ENCODE data around the gene TBC1D2.

Gene TBC1D2

GRCh38 chr9:98190757-98191105, 64.7 kb downstream of the TBC1D2 start:
- no peak overlapping the region for H3K4me3 ChIP-seq (replicated peaks; ENCODE audit: low read depth, low read length)
- DNase-seq (ENCODE audit: extremely low read depth, low read depth) = no peak
- TF ChIP-seq CTCF (IDR thresholded peaks at IDR 0.05; ENCODE audit: low read depth, low read length, missing control alignments) = no peak

- DNase-seq (ENCODE audit: extremely low read depth, low read depth) = no peak
- H3K4me3 ChIP-seq (replicated peaks; ENCODE audit: low read depth, low read length) = no peak overlapping the region
- TF ChIP-seq CTCF (IDR thresholded peaks at IDR 0.05; ENCODE audit: low read depth, low read length, missing control alignments) = no peak
Observed at GRCh38 chr9:98189412-98189811, 66.0 kb downstream of the TBC1D2 start.

GRCh38 chr9:98187926-98188325, 67.5 kb downstream of the TBC1D2 start:
- no peak for TF ChIP-seq CTCF (IDR thresholded peaks at IDR 0.05; ENCODE audit: low read depth, low read length, missing control alignments)
- DNase-seq (ENCODE audit: extremely low read depth, low read depth) = no peak
- H3K4me3 ChIP-seq (replicated peaks; ENCODE audit: low read depth, low read length) = no peak overlapping the region

GRCh38 chr9:98186236-98186635, 69.2 kb downstream of the TBC1D2 start:
- H3K4me3 ChIP-seq (replicated peaks; ENCODE audit: low read depth, low read length) = no peak overlapping the region
- TF ChIP-seq CTCF (IDR thresholded peaks at IDR 0.05; ENCODE audit: low read depth, low read length, missing control alignments) = no peak
- no peak for DNase-seq (ENCODE audit: extremely low read depth, low read depth)

- no peak overlapping the region for H3K4me3 ChIP-seq (replicated peaks; ENCODE audit: low read depth, low read length)
- no peak for TF ChIP-seq CTCF (IDR thresholded peaks at IDR 0.05; ENCODE audit: low read depth, low read length, missing control alignments)
- DNase-seq (ENCODE audit: extremely low read depth, low read depth) = no peak
Observed at GRCh38 chr9:98185611-98186171, 69.8 kb downstream of the TBC1D2 start.

GRCh38 chr9:98185021-98185567, 70.4 kb downstream of the TBC1D2 start:
- no peak overlapping the region for H3K4me3 ChIP-seq (replicated peaks; ENCODE audit: low read depth, low read length)
- no peak for TF ChIP-seq CTCF (IDR thresholded peaks at IDR 0.05; ENCODE audit: low read depth, low read length, missing control alignments)
- no peak for DNase-seq (ENCODE audit: extremely low read depth, low read depth)

- TF ChIP-seq CTCF (IDR thresholded peaks at IDR 0.05; ENCODE audit: low read depth, low read length, missing control alignments) = no peak
- H3K4me3 ChIP-seq (replicated peaks; ENCODE audit: low read depth, low read length) = no peak overlapping the region
- DNase-seq (ENCODE audit: extremely low read depth, low read depth) = no peak
Observed at GRCh38 chr9:98184326-98184725, 71.1 kb downstream of the TBC1D2 start.

Measured in HFF-Myc (cell line).